ENCODE measurements around the gene PRKAG1. TPM values are rescaled to one million over a fixed set of nuclear protein-coding genes. Genes with fewer than 3 reads are reported as not detected.

PRKAG1 gene
- total and polyA plus RNA-seq, 4 donors: 15.5 to 31.5 (median 20.9) TPM

- TF ChIP-seq, protein P1, sequence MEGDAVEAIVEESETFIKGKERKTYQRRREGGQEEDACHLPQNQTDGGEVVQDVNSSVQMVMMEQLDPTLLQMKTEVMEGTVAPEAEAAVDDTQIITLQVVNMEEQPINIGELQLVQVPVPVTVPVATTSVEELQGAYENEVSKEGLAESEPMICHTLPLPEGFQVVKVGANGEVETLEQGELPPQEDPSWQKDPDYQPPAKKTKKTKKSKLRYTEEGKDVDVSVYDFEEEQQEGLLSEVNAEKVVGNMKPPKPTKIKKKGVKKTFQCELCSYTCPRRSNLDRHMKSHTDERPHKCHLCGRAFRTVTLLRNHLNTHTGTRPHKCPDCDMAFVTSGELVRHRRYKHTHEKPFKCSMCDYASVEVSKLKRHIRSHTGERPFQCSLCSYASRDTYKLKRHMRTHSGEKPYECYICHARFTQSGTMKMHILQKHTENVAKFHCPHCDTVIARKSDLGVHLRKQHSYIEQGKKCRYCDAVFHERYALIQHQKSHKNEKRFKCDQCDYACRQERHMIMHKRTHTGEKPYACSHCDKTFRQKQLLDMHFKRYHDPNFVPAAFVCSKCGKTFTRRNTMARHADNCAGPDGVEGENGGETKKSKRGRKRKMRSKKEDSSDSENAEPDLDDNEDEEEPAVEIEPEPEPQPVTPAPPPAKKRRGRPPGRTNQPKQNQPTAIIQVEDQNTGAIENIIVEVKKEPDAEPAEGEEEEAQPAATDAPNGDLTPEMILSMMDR (IDR thresholded peaks at IDR 0.05; ENCODE audit: low read depth, low read length, missing input control): no peak
- TF ChIP-seq NR2F2 (IDR thresholded peaks at IDR 0.05): no peak
- TF ChIP-seq, protein P2, sequence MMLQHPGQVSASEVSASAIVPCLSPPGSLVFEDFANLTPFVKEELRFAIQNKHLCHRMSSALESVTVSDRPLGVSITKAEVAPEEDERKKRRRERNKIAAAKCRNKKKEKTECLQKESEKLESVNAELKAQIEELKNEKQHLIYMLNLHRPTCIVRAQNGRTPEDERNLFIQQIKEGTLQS (IDR thresholded peaks at IDR 0.05): no peak
- TF ChIP-seq, protein P3, sequence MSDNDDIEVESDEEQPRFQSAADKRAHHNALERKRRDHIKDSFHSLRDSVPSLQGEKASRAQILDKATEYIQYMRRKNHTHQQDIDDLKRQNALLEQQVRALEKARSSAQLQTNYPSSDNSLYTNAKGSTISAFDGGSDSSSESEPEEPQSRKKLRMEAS (IDR thresholded peaks at IDR 0.05): no peak
- no peak for TF ChIP-seq YY1 (IDR thresholded peaks at IDR 0.05)
- no peak for TF ChIP-seq HNF4G (IDR thresholded peaks at IDR 0.05)
- TF ChIP-seq, protein P4, sequence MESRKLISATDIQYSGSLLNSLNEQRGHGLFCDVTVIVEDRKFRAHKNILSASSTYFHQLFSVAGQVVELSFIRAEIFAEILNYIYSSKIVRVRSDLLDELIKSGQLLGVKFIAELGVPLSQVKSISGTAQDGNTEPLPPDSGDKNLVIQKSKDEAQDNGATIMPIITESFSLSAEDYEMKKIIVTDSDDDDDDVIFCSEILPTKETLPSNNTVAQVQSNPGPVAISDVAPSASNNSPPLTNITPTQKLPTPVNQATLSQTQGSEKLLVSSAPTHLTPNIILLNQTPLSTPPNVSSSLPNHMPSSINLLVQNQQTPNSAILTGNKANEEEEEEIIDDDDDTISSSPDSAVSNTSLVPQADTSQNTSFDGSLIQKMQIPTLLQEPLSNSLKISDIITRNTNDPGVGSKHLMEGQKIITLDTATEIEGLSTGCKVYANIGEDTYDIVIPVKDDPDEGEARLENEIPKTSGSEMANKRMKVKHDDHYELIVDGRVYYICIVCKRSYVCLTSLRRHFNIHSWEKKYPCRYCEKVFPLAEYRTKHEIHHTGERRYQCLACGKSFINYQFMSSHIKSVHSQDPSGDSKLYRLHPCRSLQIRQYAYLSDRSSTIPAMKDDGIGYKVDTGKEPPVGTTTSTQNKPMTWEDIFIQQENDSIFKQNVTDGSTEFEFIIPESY (IDR thresholded peaks at IDR 0.05): no peak
- no peak for TF ChIP-seq FOXA2 (IDR thresholded peaks at IDR 0.05)
- no peak for TF ChIP-seq HNF4A (conservative IDR thresholded peaks at IDR 0.05)
- TF ChIP-seq JUND (IDR thresholded peaks at IDR 0.05): no peak
- TF ChIP-seq RAD21 (IDR thresholded peaks at IDR 0.05): no peak
- TF ChIP-seq EGR1 (IDR thresholded peaks at IDR 0.05; ENCODE audit: low read depth in 2 of 2): no peak
- TF ChIP-seq GABPA (IDR thresholded peaks at IDR 0.05 in 1 of 2, conservative IDR thresholded peaks at IDR 0.05 in 1 of 2): no peak
- TF ChIP-seq TAF1 (conservative IDR thresholded peaks at IDR 0.05): no peak
- no peak for TF ChIP-seq SP1 (IDR thresholded peaks at IDR 0.05)
- TF ChIP-seq REST (IDR thresholded peaks at IDR 0.05): no peak
- TF ChIP-seq RXRA (IDR thresholded peaks at IDR 0.05): no peak
- 97% methylated on average over 31 of the region's 31 CpGs for WGBS
- Histone ChIP-seq H3K27ac (ENCODE audit: low read depth in 1 of 2, low read length in 2 of 2) (no peak overlapping the region), H3K4me1 (ENCODE audit: control insufficient read depth in 4 of 4, insufficient read depth in 4 of 4, low read length in 3 of 4) (no peaks in the 10 kb centered on the region), H3K36me3 (ENCODE audit: control insufficient read depth in 4 of 4, insufficient read depth in 3 of 4, low read depth in 1 of 4, low read length in 3 of 4) (peaks cover 29 to 96% (median 73%) of the 10 kb centered on the region in 4 donors), H3K9me3 (ENCODE audit: control insufficient read depth in 4 of 4, low read length in 3 of 4) (no peaks in the 10 kb centered on the region), H3K27me3 (ENCODE audit: control insufficient read depth in 4 of 4, insufficient read depth in 4 of 4, low read length in 3 of 4) (no peaks in the 10 kb centered on the region), H3K9ac (ENCODE audit: low read depth in 1 of 2, low read length in 2 of 2) (no peak overlapping the region), H3K4me3 (ENCODE audit: low read depth in 1 of 3, low read length in 3 of 3) (no peak overlapping the region)
- DNase-seq (ENCODE audit: low spot score): no peak
These were observed 22.7 kb upstream of the PRKAG1 start for GRCh38 chr12:49041036-49041880.

Measured in liver (tissue), 9 donors.